ENCODE data around the gene APOB. TPM values are rescaled to one million over a fixed set of nuclear protein-coding genes. Genes with fewer than 3 reads are reported as not detected.

Gene APOB
- total and polyA plus RNA-seq, 2 of the 13 experiments (the other 11 are each of a cell fraction or from before 2014, with no cell fraction given): 1,569 to 2,515 TPM

GRCh38 chr2:21092308-21092869 lies 48.5 kb upstream of the APOB start (continued):
- TF ChIP-seq ZNF776 (CRISPR knock-in tag; IDR thresholded peaks at IDR 0.05): no peak
- no peak for TF ChIP-seq ZNF207 (IDR thresholded peaks at IDR 0.05; ENCODE audit: borderline replicate concordance)
- TF ChIP-seq IRX3 (CRISPR knock-in tag; IDR thresholded peaks at IDR 0.05; ENCODE audit: borderline replicate concordance, low read depth): no peak
- TF ChIP-seq CSRNP2 (CRISPR knock-in tag; conservative IDR thresholded peaks at IDR 0.05; ENCODE audit: low read depth): no peak
- TF ChIP-seq RFXANK (CRISPR knock-in tag; IDR thresholded peaks at IDR 0.05): 0 out of 2 replicates have a peak, but pooled peaks have one; percentile 20
- no peak for TF ChIP-seq THAP8 (CRISPR knock-in tag; IDR thresholded peaks at IDR 0.05; ENCODE audit: borderline replicate concordance)
- no peak for TF ChIP-seq LCORL (IDR thresholded peaks at IDR 0.05)
- peak; percentile 59; the same call in 1 of the 2 replicates for TF ChIP-seq LCORL (CRISPR knock-in tag; IDR thresholded peaks at IDR 0.05)
- TF ChIP-seq ZBTB7B (CRISPR knock-in tag; IDR thresholded peaks at IDR 0.05): no peak; the same call in 1 of the 2 replicates
- TF ChIP-seq TRIM22 (IDR thresholded peaks at IDR 0.05): no peak
- TF ChIP-seq ZBTB2 (CRISPR knock-in tag; IDR thresholded peaks at IDR 0.05; ENCODE audit: low read depth): no peak
- peak; percentile 46 for TF ChIP-seq HDAC1 (CRISPR knock-in tag; IDR thresholded peaks at IDR 0.05)
- TF ChIP-seq ZNF335 (CRISPR knock-in tag; IDR thresholded peaks at IDR 0.05): no peak
- TF ChIP-seq ZNF432 (CRISPR knock-in tag; IDR thresholded peaks at IDR 0.05; ENCODE audit: borderline replicate concordance): no peak
- no peak for TF ChIP-seq ZSCAN12 (CRISPR knock-in tag; IDR thresholded peaks at IDR 0.05)
- no peak for TF ChIP-seq TFAP4 (IDR thresholded peaks at IDR 0.05; ENCODE audit: borderline replicate concordance, low read depth)
- TF ChIP-seq ZNF652 (CRISPR knock-in tag; IDR thresholded peaks at IDR 0.05; ENCODE audit: borderline replicate concordance, low read depth): peak; percentile 61; the same call in 1 of the 2 replicates
- peak; percentile 40; the same call in 1 of the 2 replicates for TF ChIP-seq ZSCAN29 (CRISPR knock-in tag; conservative IDR thresholded peaks at IDR 0.05)
- peak; percentile 27; the same call in 1 of the 2 replicates for TF ChIP-seq EHMT2 (IDR thresholded peaks at IDR 0.05; ENCODE audit: borderline replicate concordance, low read depth, low read length)
- TF ChIP-seq ZNF414 (CRISPR knock-in tag; IDR thresholded peaks at IDR 0.05): no peak
- TF ChIP-seq SETDB1 (CRISPR knock-in tag; IDR thresholded peaks at IDR 0.05; ENCODE audit: borderline replicate concordance): no peak
- peak; percentile 69 for TF ChIP-seq HNF4A (CRISPR knock-in tag; IDR thresholded peaks at IDR 0.05)
- no peak for TF ChIP-seq SIN3A (IDR thresholded peaks at IDR 0.05; ENCODE audit: borderline replicate concordance, low read depth, low read length)

All from HepG2 (cell line).